GM18858 (cell line): Measurements from ENCODE around the gene TOX2.

Source experiments
- ATAC-seq: cut with Tn5 transposase; IDR thresholded peaks from one replicate; pipeline ENCODE4 v1.9.1; 2021; ENCODE audit not compliant: unreplicated experiment

TOX2 gene

DNA sequence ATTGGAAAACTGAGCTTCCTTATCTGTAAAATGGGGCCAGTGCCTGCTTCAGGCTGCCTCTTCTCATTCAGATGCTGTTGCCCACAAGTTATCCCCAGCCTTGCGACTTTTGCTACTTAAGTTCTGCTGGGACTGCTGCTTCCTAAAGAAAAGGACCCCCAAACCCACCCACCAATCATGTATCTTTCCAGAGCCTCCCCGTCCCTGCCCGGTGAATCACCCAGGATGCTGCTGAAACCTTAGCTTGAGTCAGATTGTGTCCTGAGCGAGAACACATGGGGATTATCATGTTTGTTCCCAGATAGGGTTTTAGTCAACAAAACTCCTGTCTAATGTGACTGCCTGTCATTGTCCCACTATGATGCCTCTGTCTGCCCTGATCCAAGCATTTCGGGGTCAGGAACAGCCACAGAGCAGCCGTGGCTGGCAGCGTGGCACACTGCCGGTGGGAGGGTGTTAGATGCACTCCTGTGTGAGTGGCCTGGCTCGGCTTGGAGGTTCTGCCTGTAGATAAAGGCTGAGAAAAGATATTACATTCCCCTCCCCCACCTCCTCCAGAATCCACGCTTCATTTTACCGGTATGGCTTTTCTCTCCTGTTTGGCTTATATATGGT, 79.9 kb downstream of the TOX2 start:
- no peak for ATAC-seq

DNA sequence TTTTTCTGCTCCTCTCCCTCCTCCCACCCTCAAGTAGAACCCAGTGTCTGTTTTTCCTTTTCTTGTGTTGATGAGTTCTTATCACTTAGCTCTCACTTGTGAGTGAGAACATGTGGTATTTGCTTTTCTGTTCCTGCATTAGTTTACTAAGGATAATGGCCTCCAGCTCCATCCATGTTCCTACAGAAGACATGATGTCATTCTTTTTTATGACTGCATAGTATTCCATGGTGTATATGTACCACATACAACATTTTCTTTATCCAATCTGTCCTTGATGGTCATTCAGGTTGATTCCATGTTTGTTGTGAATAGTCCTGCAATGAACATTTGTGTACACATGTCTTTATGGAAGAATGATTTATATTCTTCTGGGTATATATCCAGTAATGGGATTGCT, 81.0 kb downstream of the TOX2 start:
- no peak for ATAC-seq

DNA sequence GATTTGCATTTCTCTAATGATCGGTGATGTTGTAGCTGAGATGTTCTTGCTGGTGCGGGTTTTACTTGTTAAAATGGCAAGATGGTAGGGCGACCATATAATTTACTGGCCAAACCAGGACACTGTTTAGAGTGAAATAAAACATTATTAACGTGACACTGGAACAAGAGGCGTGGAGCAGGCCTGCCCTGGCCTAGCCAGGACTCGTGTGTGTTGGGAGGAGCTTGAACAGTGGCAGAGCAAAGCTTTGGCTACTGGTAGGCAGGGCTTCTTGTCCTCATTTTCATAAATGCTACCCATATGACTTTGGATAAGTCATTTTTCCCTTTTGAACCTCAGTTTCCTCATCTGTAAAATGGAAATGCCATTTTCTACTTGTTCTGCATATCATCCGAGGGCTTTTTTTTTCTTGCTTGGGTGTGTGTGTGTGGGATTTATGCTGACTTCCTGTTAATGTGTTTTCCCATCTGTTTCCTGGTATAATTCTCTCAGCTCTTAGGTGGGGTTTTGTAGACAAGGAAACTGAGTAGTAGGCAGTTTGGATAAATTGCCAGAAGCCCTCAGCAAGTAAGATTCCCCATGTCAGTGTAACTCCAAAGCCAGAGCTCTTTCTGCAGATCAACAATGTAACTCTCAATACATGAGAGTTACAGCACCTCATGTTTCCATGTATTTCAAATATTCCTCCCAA, 81.7 kb downstream of the TOX2 start:
- no peak for ATAC-seq

DNA sequence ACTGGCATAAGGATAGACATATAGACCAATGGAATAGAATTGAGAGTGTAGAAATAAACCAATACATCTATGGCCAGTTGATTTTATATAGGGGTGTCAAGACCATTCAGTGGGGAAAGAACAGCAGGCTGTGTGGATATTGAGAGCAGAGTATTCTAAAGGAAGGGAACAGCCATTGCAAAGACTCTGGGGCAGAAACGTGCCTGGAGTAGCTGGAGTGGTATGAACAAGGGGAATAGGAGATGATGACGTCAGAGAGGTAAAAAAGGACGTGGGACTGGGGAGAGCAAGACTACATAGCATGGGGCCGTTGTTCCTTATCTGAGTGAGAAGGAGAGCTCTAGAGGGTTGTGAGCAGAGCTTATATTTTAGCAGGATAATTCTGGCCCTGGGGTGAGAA, 85.2 kb downstream of the TOX2 start:
- no peak for ATAC-seq

GRCh38 chr20:44001667-44002596, 87.3 kb downstream of the TOX2 start:
- ATAC-seq, result no peak

DNA sequence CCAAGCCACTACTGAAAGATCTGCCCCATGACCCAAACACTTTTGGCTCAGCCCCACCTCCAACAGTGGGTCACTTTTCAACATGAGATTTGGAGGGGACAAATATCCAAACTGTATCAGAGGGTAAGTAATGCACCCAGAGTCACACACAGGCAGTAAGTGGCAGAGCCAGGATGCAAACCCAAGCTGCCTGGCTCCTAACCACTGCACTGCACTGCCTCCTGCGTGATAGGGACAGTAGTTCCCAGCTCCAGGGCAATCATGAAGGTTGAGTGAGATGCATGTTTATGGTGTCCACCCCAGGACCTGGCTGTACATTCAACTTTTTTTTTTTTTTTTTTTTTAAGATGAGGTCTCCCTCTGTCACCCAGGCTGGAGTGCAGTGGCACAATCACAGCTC, 88.2 kb downstream of the TOX2 start:
- no peak for ATAC-seq

- ATAC-seq, result no peak
These were observed 89.0 kb downstream of the TOX2 start for GRCh38 chr20:44003609-44004008.

DNA sequence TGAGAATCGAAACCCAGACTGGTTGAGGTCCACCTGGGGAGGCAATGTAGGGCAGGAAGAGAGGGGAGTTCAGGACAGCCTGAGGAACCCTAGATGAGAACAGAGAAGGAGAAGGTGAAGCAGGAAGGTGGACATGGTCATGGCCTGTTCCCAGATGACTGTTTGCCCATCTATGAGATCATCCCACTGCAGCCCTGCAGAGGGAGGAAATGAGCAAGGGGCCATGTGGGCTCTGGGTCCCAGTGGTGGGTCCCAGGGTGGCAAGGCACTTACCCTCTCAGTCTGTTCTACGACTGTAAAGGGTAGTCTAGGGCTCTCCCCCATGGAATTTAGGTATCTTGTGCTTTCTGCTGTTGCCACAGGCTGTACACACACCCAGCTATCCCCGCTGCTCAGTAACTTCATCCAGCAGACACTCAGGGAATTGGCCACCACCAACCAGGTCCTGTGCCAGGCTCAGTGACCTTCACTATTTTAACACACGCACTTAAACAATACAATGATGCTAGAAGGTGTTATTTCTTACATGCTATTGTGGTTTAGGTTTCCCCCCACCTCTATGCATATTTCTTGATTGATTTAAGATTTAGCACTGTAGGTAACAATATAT, 89.8 kb downstream of the TOX2 start:
- ATAC-seq, result no peak

- no peak for ATAC-seq
These were observed 91.0 kb downstream of the TOX2 start for GRCh38 chr20:44005661-44006060.

DNA sequence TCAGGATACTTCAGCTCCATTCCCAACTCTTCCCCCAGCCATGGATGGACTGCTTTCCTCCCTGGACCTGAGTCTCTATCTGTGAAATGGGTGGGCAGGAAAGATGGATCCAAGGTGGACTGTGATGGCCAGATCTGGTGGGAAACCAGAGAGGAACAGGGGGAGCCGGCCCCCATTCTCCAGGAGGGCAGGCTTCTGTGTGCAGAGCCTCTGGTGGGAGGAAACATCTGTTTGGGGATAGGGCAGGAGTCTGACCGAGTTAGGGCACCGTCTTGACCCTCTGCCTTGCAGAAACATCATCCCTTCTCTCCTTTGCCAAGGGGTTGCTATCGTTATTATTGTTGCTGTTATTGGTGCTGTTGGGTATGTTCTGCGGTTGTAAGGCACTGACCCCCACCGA, 91.5 kb downstream of the TOX2 start:
- ATAC-seq, result no peak

- ATAC-seq, result no peak
These were observed 91.9 kb downstream of the TOX2 start for GRCh38 chr20:44006578-44006977.

DNA sequence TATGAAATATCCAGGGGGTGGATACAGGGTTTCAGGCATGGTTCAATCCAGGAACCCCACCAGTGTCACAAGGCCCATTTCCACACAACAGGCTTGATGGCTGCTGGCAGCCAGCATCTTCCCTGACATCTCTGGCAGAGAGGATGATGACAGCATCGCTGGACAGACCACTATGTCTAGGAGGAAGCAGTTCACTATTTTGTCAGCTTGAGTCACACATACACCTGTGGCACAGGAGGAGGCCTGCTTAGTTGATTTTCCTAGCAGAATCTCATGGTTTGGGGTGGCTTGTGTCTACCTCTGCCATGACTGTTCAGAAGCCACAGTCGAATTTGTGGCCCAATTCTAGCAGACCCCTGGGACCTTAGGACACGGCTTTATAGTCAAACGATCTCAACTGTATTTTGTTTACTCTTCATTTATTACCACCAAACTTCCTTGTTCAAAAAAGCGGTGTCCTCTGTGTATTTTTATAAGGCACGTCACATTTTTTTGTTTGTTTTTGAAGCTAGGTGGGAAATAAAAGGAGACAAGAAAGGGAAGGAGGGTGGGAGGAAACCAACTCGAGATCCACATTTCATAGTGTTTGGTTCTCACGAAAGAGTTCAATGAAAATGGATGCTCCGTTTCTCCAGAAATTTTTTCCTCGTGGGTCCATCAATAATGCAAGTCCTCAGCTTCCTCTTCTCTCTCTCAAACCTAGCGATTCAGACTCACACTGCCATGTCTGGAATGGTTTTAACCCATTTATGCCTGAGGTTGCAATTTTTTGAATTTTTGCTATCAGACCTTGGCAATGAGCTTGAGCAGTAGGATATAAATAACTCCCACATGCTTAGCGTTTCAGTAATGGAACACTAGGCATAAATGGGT, 94.4 kb downstream of the TOX2 start:
- no peak for ATAC-seq

- no peak for ATAC-seq
These were observed 95.0 kb downstream of the TOX2 start for GRCh38 chr20:44009679-44009992.

- no peak for ATAC-seq
These were observed 95.6 kb downstream of the TOX2 start for GRCh38 chr20:44010162-44010704.

DNA sequence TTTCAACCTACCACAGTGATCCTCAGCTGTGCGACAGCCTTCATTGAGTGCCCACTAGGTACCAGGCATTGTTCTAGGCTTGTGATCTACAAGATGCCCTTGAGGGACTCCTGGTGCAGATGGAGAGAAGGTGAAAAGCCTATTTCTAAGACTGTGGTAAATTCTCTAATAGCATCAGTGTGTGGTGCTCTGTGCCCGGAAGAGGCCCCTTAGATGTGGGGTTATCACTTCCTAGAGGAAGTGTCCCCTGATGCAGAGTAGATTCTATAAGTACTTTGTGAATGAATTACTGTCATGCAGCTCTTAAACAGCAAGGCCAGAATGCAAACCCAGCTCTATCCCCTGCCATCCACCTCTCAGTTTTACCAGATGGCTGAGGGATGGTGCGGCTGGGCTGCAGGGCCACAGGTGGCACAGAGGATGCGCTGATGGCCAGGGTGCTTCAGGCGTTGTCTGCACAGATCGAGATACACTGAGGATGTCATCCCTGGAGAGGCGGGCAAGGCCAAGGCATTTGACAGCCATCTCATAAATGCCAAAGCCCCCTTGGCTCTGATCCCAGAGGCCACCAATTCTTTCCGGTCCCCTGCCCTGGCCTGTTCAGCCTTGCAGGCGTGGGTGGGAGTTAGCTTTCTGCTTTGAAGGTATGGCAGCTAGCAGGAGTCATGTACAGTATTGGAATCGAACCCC, 96.7 kb downstream of the TOX2 start:
- no peak for ATAC-seq

GRCh38 chr20:44012466-44013226, 98.0 kb downstream of the TOX2 start:
- no peak for ATAC-seq

GRCh38 chr20:44014807-44015732, 100.4 kb downstream of the TOX2 start:
- no peak for ATAC-seq

GRCh38 chr20:44015733-44016103, 101.1 kb downstream of the TOX2 start:
- no peak for ATAC-seq
